Gastrocnemius medialis (tissue), 4 donors: ENCODE measurements around the gene NTM.

Source experiments
- CTCF ChIP-seq, 5 experiments: fragments of 450-650 bp in 3 of 5; fragments of 200-600 bp in 2 of 5; sonication (generic) in 2 of 5; IDR thresholded peaks in 4 of 5; conservative IDR thresholded peaks in 1 of 5; 1 replicate in 4 of 5; 2 replicates in 1 of 5; pipeline ENCODE4 v1.5.1; 2016 to 2019; ENCODE audit warnings: antibody characterized with exemption in 5 of 5, mild to moderate bottlenecking in 3 of 5, moderate library complexity in 3 of 5
- POLR2A ChIP-seq, 2 donors: fragments of 450-650 bp; IDR thresholded peaks; one replicate each; pipeline ENCODE4 v1.6.1; 2017; ENCODE audit warnings: antibody characterized with exemption in 2 of 2, mild to moderate bottlenecking in 2 of 2, moderate library complexity in 2 of 2

- TF ChIP-seq POLR2A (IDR thresholded peaks at IDR 0.05) (no peak), CTCF (IDR thresholded peaks at IDR 0.05 in 4 of 5, conservative IDR thresholded peaks at IDR 0.05 in 1 of 5) (no peak)
Observed at GRCh38 chr11:131940126-131940525, 569.7 kb downstream of the NTM start.
